Measurements from ENCODE around the gene MRPL51.

DNA sequence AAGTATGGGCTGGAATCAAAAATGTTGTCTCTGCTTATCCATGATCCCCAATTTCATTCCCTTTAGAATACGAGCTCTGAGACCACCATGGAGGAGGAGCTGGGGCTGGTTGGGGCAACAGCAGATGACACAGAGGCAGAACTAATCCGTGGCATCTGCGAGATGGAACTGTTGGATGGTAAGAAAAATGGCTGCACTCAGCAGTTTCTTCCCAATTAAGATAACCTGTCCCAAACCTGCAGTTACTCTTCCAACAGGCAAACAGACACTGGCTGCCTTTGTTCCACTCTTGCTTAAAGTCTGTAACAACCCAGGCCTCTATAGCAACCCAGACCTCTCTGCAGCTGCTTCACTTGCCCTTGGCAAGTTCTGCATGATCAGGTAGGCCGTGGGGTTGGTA is 34.6 kb upstream of the MRPL51 start:
- TF ChIP-seq POLR2AphosphoS5 (IDR thresholded peaks at IDR 0.05; ENCODE audit: low read depth) (no peak), EZH2 (IDR thresholded peaks at IDR 0.05; ENCODE audit: low read depth, unreplicated experiment) (no peak), EZH2phosphoT487 (IDR thresholded peaks at IDR 0.05; ENCODE audit: unreplicated experiment) (no peak), NANOG (IDR thresholded peaks at IDR 0.05; ENCODE audit: borderline replicate concordance) (no peak), CREB1 (CRISPR knock-in tag; IDR thresholded peaks at IDR 0.05; ENCODE audit: low read depth) (no peak), ZNF114 (CRISPR knock-in tag; IDR thresholded peaks at IDR 0.05) (no peak), JUNB (IDR thresholded peaks at IDR 0.05; ENCODE audit: unreplicated experiment) (no peak), ZNF331 (CRISPR knock-in tag; IDR thresholded peaks at IDR 0.05; ENCODE audit: low read depth) (no peak)
- TF ChIP-seq, protein P1, sequence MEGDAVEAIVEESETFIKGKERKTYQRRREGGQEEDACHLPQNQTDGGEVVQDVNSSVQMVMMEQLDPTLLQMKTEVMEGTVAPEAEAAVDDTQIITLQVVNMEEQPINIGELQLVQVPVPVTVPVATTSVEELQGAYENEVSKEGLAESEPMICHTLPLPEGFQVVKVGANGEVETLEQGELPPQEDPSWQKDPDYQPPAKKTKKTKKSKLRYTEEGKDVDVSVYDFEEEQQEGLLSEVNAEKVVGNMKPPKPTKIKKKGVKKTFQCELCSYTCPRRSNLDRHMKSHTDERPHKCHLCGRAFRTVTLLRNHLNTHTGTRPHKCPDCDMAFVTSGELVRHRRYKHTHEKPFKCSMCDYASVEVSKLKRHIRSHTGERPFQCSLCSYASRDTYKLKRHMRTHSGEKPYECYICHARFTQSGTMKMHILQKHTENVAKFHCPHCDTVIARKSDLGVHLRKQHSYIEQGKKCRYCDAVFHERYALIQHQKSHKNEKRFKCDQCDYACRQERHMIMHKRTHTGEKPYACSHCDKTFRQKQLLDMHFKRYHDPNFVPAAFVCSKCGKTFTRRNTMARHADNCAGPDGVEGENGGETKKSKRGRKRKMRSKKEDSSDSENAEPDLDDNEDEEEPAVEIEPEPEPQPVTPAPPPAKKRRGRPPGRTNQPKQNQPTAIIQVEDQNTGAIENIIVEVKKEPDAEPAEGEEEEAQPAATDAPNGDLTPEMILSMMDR (conservative IDR thresholded peaks at IDR 0.05; ENCODE audit: low read depth in 2 of 2): no peak
- TF ChIP-seq, protein P2, sequence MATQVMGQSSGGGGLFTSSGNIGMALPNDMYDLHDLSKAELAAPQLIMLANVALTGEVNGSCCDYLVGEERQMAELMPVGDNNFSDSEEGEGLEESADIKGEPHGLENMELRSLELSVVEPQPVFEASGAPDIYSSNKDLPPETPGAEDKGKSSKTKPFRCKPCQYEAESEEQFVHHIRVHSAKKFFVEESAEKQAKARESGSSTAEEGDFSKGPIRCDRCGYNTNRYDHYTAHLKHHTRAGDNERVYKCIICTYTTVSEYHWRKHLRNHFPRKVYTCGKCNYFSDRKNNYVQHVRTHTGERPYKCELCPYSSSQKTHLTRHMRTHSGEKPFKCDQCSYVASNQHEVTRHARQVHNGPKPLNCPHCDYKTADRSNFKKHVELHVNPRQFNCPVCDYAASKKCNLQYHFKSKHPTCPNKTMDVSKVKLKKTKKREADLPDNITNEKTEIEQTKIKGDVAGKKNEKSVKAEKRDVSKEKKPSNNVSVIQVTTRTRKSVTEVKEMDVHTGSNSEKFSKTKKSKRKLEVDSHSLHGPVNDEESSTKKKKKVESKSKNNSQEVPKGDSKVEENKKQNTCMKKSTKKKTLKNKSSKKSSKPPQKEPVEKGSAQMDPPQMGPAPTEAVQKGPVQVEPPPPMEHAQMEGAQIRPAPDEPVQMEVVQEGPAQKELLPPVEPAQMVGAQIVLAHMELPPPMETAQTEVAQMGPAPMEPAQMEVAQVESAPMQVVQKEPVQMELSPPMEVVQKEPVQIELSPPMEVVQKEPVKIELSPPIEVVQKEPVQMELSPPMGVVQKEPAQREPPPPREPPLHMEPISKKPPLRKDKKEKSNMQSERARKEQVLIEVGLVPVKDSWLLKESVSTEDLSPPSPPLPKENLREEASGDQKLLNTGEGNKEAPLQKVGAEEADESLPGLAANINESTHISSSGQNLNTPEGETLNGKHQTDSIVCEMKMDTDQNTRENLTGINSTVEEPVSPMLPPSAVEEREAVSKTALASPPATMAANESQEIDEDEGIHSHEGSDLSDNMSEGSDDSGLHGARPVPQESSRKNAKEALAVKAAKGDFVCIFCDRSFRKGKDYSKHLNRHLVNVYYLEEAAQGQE (IDR thresholded peaks at IDR 0.05; ENCODE audit: unreplicated experiment): no peak
- TF ChIP-seq, protein P3, sequence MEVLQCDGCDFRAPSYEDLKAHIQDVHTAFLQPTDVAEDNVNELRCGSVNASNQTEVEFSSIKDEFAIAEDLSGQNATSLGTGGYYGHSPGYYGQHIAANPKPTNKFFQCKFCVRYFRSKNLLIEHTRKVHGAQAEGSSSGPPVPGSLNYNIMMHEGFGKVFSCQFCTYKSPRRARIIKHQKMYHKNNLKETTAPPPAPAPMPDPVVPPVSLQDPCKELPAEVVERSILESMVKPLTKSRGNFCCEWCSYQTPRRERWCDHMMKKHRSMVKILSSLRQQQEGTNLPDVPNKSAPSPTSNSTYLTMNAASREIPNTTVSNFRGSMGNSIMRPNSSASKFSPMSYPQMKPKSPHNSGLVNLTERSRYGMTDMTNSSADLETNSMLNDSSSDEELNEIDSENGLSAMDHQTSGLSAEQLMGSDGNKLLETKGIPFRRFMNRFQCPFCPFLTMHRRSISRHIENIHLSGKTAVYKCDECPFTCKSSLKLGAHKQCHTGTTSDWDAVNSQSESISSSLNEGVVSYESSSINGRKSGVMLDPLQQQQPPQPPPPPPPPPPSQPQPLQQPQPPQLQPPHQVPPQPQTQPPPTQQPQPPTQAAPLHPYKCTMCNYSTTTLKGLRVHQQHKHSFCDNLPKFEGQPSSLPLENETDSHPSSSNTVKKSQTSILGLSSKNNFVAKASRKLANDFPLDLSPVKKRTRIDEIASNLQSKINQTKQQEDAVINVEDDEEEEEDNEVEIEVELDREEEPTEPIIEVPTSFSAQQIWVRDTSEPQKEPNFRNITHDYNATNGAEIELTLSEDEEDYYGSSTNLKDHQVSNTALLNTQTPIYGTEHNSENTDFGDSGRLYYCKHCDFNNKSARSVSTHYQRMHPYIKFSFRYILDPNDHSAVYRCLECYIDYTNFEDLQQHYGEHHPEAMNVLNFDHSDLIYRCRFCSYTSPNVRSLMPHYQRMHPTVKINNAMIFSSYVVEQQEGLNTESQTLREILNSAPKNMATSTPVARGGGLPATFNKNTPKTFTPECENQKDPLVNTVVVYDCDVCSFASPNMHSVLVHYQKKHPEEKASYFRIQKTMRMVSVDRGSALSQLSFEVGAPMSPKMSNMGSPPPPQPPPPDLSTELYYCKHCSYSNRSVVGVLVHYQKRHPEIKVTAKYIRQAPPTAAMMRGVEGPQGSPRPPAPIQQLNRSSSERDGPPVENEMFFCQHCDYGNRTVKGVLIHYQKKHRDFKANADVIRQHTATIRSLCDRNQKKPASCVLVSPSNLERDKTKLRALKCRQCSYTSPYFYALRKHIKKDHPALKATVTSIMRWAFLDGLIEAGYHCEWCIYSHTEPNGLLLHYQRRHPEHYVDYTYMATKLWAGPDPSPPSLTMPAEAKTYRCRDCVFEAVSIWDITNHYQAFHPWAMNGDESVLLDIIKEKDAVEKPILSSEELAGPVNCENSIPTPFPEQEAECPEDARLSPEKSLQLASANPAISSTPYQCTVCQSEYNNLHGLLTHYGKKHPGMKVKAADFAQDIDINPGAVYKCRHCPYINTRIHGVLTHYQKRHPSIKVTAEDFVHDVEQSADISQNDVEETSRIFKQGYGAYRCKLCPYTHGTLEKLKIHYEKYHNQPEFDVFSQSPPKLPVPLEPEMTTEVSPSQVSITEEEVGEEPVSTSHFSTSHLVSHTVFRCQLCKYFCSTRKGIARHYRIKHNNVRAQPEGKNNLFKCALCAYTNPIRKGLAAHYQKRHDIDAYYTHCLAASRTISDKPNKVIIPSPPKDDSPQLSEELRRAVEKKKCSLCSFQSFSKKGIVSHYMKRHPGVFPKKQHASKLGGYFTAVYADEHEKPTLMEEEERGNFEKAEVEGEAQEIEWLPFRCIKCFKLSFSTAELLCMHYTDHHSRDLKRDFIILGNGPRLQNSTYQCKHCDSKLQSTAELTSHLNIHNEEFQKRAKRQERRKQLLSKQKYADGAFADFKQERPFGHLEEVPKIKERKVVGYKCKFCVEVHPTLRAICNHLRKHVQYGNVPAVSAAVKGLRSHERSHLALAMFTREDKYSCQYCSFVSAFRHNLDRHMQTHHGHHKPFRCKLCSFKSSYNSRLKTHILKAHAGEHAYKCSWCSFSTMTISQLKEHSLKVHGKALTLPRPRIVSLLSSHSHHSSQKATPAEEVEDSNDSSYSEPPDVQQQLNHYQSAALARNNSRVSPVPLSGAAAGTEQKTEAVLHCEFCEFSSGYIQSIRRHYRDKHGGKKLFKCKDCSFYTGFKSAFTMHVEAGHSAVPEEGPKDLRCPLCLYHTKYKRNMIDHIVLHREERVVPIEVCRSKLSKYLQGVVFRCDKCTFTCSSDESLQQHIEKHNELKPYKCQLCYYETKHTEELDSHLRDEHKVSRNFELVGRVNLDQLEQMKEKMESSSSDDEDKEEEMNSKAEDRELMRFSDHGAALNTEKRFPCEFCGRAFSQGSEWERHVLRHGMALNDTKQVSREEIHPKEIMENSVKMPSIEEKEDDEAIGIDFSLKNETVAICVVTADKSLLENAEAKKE (CRISPR knock-in tag; IDR thresholded peaks at IDR 0.05): no peak
- TF ChIP-seq, protein P4, sequence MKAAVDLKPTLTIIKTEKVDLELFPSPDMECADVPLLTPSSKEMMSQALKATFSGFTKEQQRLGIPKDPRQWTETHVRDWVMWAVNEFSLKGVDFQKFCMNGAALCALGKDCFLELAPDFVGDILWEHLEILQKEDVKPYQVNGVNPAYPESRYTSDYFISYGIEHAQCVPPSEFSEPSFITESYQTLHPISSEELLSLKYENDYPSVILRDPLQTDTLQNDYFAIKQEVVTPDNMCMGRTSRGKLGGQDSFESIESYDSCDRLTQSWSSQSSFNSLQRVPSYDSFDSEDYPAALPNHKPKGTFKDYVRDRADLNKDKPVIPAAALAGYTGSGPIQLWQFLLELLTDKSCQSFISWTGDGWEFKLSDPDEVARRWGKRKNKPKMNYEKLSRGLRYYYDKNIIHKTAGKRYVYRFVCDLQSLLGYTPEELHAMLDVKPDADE (IDR thresholded peaks at IDR 0.05): no peak
